ENCODE results near the gene HMGB4. TPM values are rescaled to one million over a fixed set of nuclear protein-coding genes. Genes with fewer than 3 reads are reported as not detected.

The HMGB4 gene
- total and polyA plus RNA-seq, 2 donors (not counting 1 experiment from before 2014, with no cell fraction given): not detected

GRCh38 chr1:33872683-33873082 lies 8.8 kb downstream of the HMGB4 start:
- H3K9me3 ChIP-seq (ENCODE audit: control insufficient read depth, insufficient read depth, low read depth, low read length): no peaks in the 10 kb centered on the region
- H3K4me3 ChIP-seq (replicated peaks in 1 of 4; ENCODE audit: control extremely low read depth in 1 of 4, insufficient read depth in 1 of 4, low read depth in 3 of 4, low read length in 4 of 4): no peak overlapping the region
- no peak overlapping the region for H3K4me2 ChIP-seq (ENCODE audit: extremely low read depth, insufficient read depth, low read length)
- peak in 1 of 2 donors; percentile 73 for DNase-seq (ENCODE audit: low read depth in 2 of 2)
- no peak overlapping the region for H3K9ac ChIP-seq (ENCODE audit: insufficient read depth, low read length)
- H4K20me1 ChIP-seq (ENCODE audit: control insufficient read depth, extremely low read depth, insufficient read depth, low read length): no peaks in the 10 kb centered on the region
- no peak overlapping the region for H2AFZ ChIP-seq (ENCODE audit: low read length)
- H3K36me3 ChIP-seq (ENCODE audit: control insufficient read depth, insufficient read depth, low read length): no peaks in the 10 kb centered on the region
- H3K27ac ChIP-seq (ENCODE audit: insufficient read depth, low read length): no peak overlapping the region
- no peaks in the 10 kb centered on the region for H3K79me2 ChIP-seq (ENCODE audit: control insufficient read depth, insufficient read depth, low read length)
- no peak for TF ChIP-seq CTCF (conservative IDR thresholded peaks at IDR 0.05 in 1 of 2, IDR thresholded peaks at IDR 0.05 in 1 of 2; ENCODE audit: low read depth in 1 of 2, low read length in 2 of 2)
- no peak for TF ChIP-seq EZH2 (IDR thresholded peaks at IDR 0.05; ENCODE audit: low read length, missing control alignments)
- no peaks in the 10 kb centered on the region for H3K27me3 ChIP-seq (ENCODE audit: control insufficient read depth, insufficient read depth, low read length)
- peaks cover 3% of the 10 kb centered on the region for H3K4me1 ChIP-seq (ENCODE audit: control insufficient read depth, extremely low read depth, insufficient read depth, low read length)

- H3K36me3 ChIP-seq (ENCODE audit: control insufficient read depth, insufficient read depth, low read length): no peaks in the 10 kb centered on the region
These were observed 10.8 kb downstream of the HMGB4 start for GRCh38 chr1:33874636-33875035.

GRCh38 chr1:33875862-33876261 lies 12.0 kb downstream of the HMGB4 start:
- H3K4me1 ChIP-seq (ENCODE audit: control insufficient read depth, extremely low read depth, insufficient read depth, low read length): peaks cover 3% of the 10 kb centered on the region
- H3K9me3 ChIP-seq (ENCODE audit: control insufficient read depth, insufficient read depth, low read depth, low read length): no peaks in the 10 kb centered on the region
- H3K27me3 ChIP-seq (ENCODE audit: control insufficient read depth, insufficient read depth, low read length): no peaks in the 10 kb centered on the region
- no peaks in the 10 kb centered on the region for H3K36me3 ChIP-seq (ENCODE audit: control insufficient read depth, insufficient read depth, low read length)
- peak; percentile 7 to 21 for TF ChIP-seq CTCF (conservative IDR thresholded peaks at IDR 0.05 in 1 of 2, IDR thresholded peaks at IDR 0.05 in 1 of 2; ENCODE audit: low read depth in 1 of 2, low read length in 2 of 2)
- no peak for TF ChIP-seq EZH2 (IDR thresholded peaks at IDR 0.05; ENCODE audit: low read length, missing control alignments)
- H2AFZ ChIP-seq (ENCODE audit: low read length): no peak overlapping the region
- no peak overlapping the region for H3K9ac ChIP-seq (ENCODE audit: insufficient read depth, low read length)
- H3K4me2 ChIP-seq (ENCODE audit: extremely low read depth, insufficient read depth, low read length): no peak overlapping the region
- no peak for DNase-seq (ENCODE audit: low read depth in 2 of 2)
- no peaks in the 10 kb centered on the region for H3K79me2 ChIP-seq (ENCODE audit: control insufficient read depth, insufficient read depth, low read length)
- no peak overlapping the region for H3K27ac ChIP-seq (ENCODE audit: insufficient read depth, low read length)
- no peak overlapping the region for H3K4me3 ChIP-seq (replicated peaks in 1 of 4; ENCODE audit: control extremely low read depth in 1 of 4, insufficient read depth in 1 of 4, low read depth in 3 of 4, low read length in 4 of 4)
- H4K20me1 ChIP-seq (ENCODE audit: control insufficient read depth, extremely low read depth, insufficient read depth, low read length): no peaks in the 10 kb centered on the region

More at GRCh38 chr1:33874636-33875035, 10.8 kb downstream of the HMGB4 start:
- H3K4me1 ChIP-seq (ENCODE audit: control insufficient read depth, extremely low read depth, insufficient read depth, low read length): peaks cover 3% of the 10 kb centered on the region
- H3K4me2 ChIP-seq (ENCODE audit: extremely low read depth, insufficient read depth, low read length): no peak overlapping the region
- H3K27ac ChIP-seq (ENCODE audit: insufficient read depth, low read length): no peak overlapping the region
- TF ChIP-seq EZH2 (IDR thresholded peaks at IDR 0.05; ENCODE audit: low read length, missing control alignments): no peak
- no peak for TF ChIP-seq CTCF (conservative IDR thresholded peaks at IDR 0.05 in 1 of 2, IDR thresholded peaks at IDR 0.05 in 1 of 2; ENCODE audit: low read depth in 1 of 2, low read length in 2 of 2)
- no peaks in the 10 kb centered on the region for H3K79me2 ChIP-seq (ENCODE audit: control insufficient read depth, insufficient read depth, low read length)
- DNase-seq (ENCODE audit: low read depth in 2 of 2): peak in 1 of 2 donors; percentile 26
- H2AFZ ChIP-seq (ENCODE audit: low read length): no peak overlapping the region
- no peak overlapping the region for H3K4me3 ChIP-seq (replicated peaks in 1 of 4; ENCODE audit: control extremely low read depth in 1 of 4, insufficient read depth in 1 of 4, low read depth in 3 of 4, low read length in 4 of 4)
- H4K20me1 ChIP-seq (ENCODE audit: control insufficient read depth, extremely low read depth, insufficient read depth, low read length): no peaks in the 10 kb centered on the region
- no peak overlapping the region for H3K9ac ChIP-seq (ENCODE audit: insufficient read depth, low read length)
- no peaks in the 10 kb centered on the region for H3K9me3 ChIP-seq (ENCODE audit: control insufficient read depth, insufficient read depth, low read depth, low read length)
- H3K27me3 ChIP-seq (ENCODE audit: control insufficient read depth, insufficient read depth, low read length): no peaks in the 10 kb centered on the region
